Gastrocnemius medialis (tissue), 4 donors: ENCODE measurements around the gene PLGRKT.

Experiments
- CTCF ChIP-seq, 5 experiments: fragments of 450-650 bp in 3 of 5; fragments of 200-600 bp in 2 of 5; sonication (generic) in 2 of 5; IDR thresholded peaks in 4 of 5; conservative IDR thresholded peaks in 1 of 5; 1 replicate in 4 of 5; 2 replicates in 1 of 5; pipeline ENCODE4 v1.5.1; 2016 to 2019; ENCODE audit warnings: antibody characterized with exemption in 5 of 5, mild to moderate bottlenecking in 3 of 5, moderate library complexity in 3 of 5
- POLR2A ChIP-seq, 2 donors: fragments of 450-650 bp; IDR thresholded peaks; one replicate each; pipeline ENCODE4 v1.6.1; 2017; ENCODE audit warnings: antibody characterized with exemption in 2 of 2, mild to moderate bottlenecking in 2 of 2, moderate library complexity in 2 of 2

- TF ChIP-seq CTCF (IDR thresholded peaks at IDR 0.05 in 4 of 5, conservative IDR thresholded peaks at IDR 0.05 in 1 of 5) (no peak), POLR2A (IDR thresholded peaks at IDR 0.05) (no peak)
These were observed 45.4 kb downstream of the PLGRKT start for GRCh38 chr9:5392285-5392684.
